NCI-H1436 (cell line): ENCODE results near the gene RCE1.

Experiments used
- DNase-seq: peaks from one replicate; lab custom pipeline; 2025; lab: John Stamatoyannopoulos, UW

The RCE1 gene

GRCh38 chr11:66887526-66887925 lies 44.3 kb downstream of the RCE1 start:
- no peak for DNase-seq

- no peak for DNase-seq
Observed at GRCh38 chr11:66888282-66888681, 45.0 kb downstream of the RCE1 start.

GRCh38 chr11:66889960-66890359 lies 46.7 kb downstream of the RCE1 start:
- no peak for DNase-seq

GRCh38 chr11:66891851-66892660 lies 48.8 kb downstream of the RCE1 start:
- no peak for DNase-seq

- DNase-seq = no peak
Observed at GRCh38 chr11:66892911-66893310, 49.7 kb downstream of the RCE1 start.

- no peak for DNase-seq
Observed at GRCh38 chr11:66894141-66894540, 50.9 kb downstream of the RCE1 start.
